MM.1S (cell line): ENCODE measurements around the gene IRAK3.

Experiments used
- DNase-seq: peaks from one replicate; pipeline ENCODE4 v3.0.0-alpha.2; 2015
- H2AFZ ChIP-seq: fragments of 300-600 bp; sonication (generic); 2 replicates; pipeline ENCODE4 v1.6.0; 2016; ENCODE audit warnings: antibody characterized with exemption, low read length
- H3F3A ChIP-seq: fragments of 300-600 bp; sonication (generic); 2 replicates; pipeline ENCODE4 v1.6.1; 2016; ENCODE audit warnings: mild to moderate bottlenecking, antibody characterized with exemption, low read length, moderate library complexity, mixed read lengths; ENCODE audit not compliant: insufficient read depth
- H3K27ac ChIP-seq: fragments of 300-600 bp; sonication (generic); 2 replicates; pipeline ENCODE4 v1.5.1; 2016; ENCODE audit warnings: mild to moderate bottlenecking, low read length
- H3K27me3 ChIP-seq: fragments of 300-600 bp; sonication (generic); replicated peaks from 2 replicates; pipeline ENCODE4 v1.6.0; 2016; ENCODE audit warnings: low read length; ENCODE audit not compliant: insufficient read depth
- H3K36me3 ChIP-seq: fragments of 300-600 bp; sonication (generic); replicated peaks from 2 replicates; pipeline ENCODE4 v1.6.1; 2016; ENCODE audit warnings: mild to moderate bottlenecking, low read length, mixed read lengths; ENCODE audit not compliant: insufficient read depth
- H3K4me1 ChIP-seq: fragments of 300-600 bp; sonication (generic); 2 replicates; pipeline ENCODE4 v1.6.1; 2016; ENCODE audit warnings: low read length, mixed read lengths
- H3K4me2 ChIP-seq: fragments of 300-600 bp; sonication (generic); 2 replicates; pipeline ENCODE4 v1.6.0; 2016; ENCODE audit warnings: low read depth, low read length
- H3K4me3 ChIP-seq: fragments of 300-600 bp; sonication (generic); 2 replicates; pipeline ENCODE4 v1.5.1; 2016; ENCODE audit warnings: low read length, mixed read lengths
- H3K79me2 ChIP-seq: fragments of 300-600 bp; sonication (generic); 2 replicates; pipeline ENCODE4 v1.6.1; 2016; ENCODE audit warnings: mixed run types, low read length, mixed read lengths
- H3K9ac ChIP-seq: fragments of 300-600 bp; sonication (generic); 2 replicates; pipeline ENCODE4 v1.6.1; 2016; ENCODE audit warnings: low read length, mixed read lengths
- H3K9me2 ChIP-seq: fragments of 300-600 bp; sonication (generic); replicated peaks from 2 replicates; pipeline ENCODE4 v1.6.1; 2016; ENCODE audit warnings: mild to moderate bottlenecking, low read length, mixed read lengths; ENCODE audit not compliant: insufficient read depth
- H3K9me3 ChIP-seq: fragments of 300-600 bp; sonication (generic); replicated peaks from 2 replicates; pipeline ENCODE4 v1.6.1; 2016; ENCODE audit warnings: mild to moderate bottlenecking, low read length, mixed read lengths; ENCODE audit not compliant: insufficient read depth
- H4K20me1 ChIP-seq: fragments of 300-600 bp; sonication (generic); 2 replicates; pipeline ENCODE4 v1.6.1; 2016; ENCODE audit warnings: mild to moderate bottlenecking, low read length, moderate library complexity, mixed read lengths; ENCODE audit not compliant: insufficient read depth
- EZH2 ChIP-seq: fragments of 300-600 bp; sonication (generic); optimal IDR thresholded peaks from 2 replicates; pipeline ENCODE3; 2017; ENCODE audit warnings: low read depth, mild to moderate bottlenecking, antibody characterized with exemption, low read length, mixed read lengths
- EZH2phosphoT487 ChIP-seq: fragments of 300-600 bp; sonication (generic); IDR thresholded peaks from 2 replicates; pipeline ENCODE4 v1.6.1; 2018; ENCODE audit warnings: antibody characterized with exemption, low read length
- TF ChIP-seq, protein P1 (sequence below): fragments of 300-600 bp; sonication (generic); IDR thresholded peaks from 2 replicates; pipeline ENCODE4 v1.5.1; 2016; ENCODE audit warnings: antibody characterized with exemption, low read length, mixed read lengths

IRAK3 gene

DNA sequence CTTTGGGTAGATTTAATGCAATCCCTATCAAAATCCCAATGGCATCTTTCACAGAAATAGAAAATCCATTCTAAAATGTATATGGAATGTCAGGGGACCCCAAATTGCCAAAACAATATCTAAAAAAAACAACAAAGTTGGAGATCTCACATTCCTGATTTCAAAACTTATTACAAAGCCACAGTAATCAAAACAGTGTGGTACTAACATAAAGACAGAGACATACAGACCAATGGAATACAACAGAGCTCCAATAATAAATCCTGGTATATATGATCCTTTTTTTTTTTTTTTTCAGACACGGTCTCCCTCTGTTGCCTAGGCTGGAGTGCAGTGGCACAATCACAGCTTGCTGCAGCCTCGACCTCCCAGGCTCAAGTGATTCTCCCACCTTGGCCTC is 23.9 kb upstream of the IRAK3 start:
- H2AFZ ChIP-seq = no peak overlapping the region
- no peak overlapping the region for H3K9ac ChIP-seq
- H3K4me1 ChIP-seq = peaks cover 3% of the 10 kb centered on the region; the same call in 1 of the 2 replicates
- no peak for DNase-seq
- H3K79me2 ChIP-seq = peaks cover 87% of the 10 kb centered on the region
- no peak overlapping the region for H3K4me3 ChIP-seq
- H3K9me3 ChIP-seq = no peaks in the 10 kb centered on the region
- H3K27me3 ChIP-seq = no peaks in the 10 kb centered on the region
- H4K20me1 ChIP-seq = no peaks in the 10 kb centered on the region
- no peaks in the 10 kb centered on the region for H3K9me2 ChIP-seq
- H3F3A ChIP-seq = peaks cover 13% of the 10 kb centered on the region
- H3K4me2 ChIP-seq = no peak overlapping the region
- H3K36me3 ChIP-seq = no peaks in the 10 kb centered on the region
- TF ChIP-seq, protein P1, sequence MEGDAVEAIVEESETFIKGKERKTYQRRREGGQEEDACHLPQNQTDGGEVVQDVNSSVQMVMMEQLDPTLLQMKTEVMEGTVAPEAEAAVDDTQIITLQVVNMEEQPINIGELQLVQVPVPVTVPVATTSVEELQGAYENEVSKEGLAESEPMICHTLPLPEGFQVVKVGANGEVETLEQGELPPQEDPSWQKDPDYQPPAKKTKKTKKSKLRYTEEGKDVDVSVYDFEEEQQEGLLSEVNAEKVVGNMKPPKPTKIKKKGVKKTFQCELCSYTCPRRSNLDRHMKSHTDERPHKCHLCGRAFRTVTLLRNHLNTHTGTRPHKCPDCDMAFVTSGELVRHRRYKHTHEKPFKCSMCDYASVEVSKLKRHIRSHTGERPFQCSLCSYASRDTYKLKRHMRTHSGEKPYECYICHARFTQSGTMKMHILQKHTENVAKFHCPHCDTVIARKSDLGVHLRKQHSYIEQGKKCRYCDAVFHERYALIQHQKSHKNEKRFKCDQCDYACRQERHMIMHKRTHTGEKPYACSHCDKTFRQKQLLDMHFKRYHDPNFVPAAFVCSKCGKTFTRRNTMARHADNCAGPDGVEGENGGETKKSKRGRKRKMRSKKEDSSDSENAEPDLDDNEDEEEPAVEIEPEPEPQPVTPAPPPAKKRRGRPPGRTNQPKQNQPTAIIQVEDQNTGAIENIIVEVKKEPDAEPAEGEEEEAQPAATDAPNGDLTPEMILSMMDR = no peak
- TF ChIP-seq EZH2 = no peak
- H3K27ac ChIP-seq = no peak overlapping the region

DNA sequence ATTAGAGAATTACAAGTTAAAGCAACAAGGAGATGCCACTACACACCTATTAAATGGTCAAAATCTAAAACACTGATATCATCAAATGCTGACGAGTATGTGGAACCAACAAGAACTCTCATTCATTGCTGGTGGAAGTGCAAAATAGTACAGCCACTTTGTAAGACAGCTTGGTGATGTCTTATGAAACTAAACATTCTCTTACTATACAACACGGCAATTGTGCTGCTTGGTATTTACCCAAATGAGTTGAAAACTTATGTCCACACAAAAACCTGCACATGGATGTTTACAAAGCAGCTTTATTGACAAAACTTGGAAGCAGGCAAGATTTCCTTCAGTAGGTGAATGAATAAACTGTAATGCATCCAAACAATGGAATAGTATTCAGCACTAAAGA is 22.5 kb upstream of the IRAK3 start:
- H3K4me1 ChIP-seq = peaks cover 3% of the 10 kb centered on the region; the same call in 1 of the 2 replicates
- H3K4me2 ChIP-seq = no peak overlapping the region
- no peak for DNase-seq
- no peaks in the 10 kb centered on the region for H4K20me1 ChIP-seq
- H3K4me3 ChIP-seq = no peak overlapping the region
- H3K27me3 ChIP-seq = no peaks in the 10 kb centered on the region
- H3K9me2 ChIP-seq = no peaks in the 10 kb centered on the region
- no peak overlapping the region for H2AFZ ChIP-seq
- peaks cover 76% of the 10 kb centered on the region for H3K79me2 ChIP-seq
- no peak overlapping the region for H3K27ac ChIP-seq
- no peak for TF ChIP-seq EZH2
- no peak for TF ChIP-seq EZH2phosphoT487
- TF ChIP-seq, protein P1 = no peak
- H3K9ac ChIP-seq = no peak overlapping the region
- H3K9me3 ChIP-seq = no peaks in the 10 kb centered on the region
- peaks cover 13% of the 10 kb centered on the region for H3F3A ChIP-seq
- H3K36me3 ChIP-seq = no peaks in the 10 kb centered on the region

DNA sequence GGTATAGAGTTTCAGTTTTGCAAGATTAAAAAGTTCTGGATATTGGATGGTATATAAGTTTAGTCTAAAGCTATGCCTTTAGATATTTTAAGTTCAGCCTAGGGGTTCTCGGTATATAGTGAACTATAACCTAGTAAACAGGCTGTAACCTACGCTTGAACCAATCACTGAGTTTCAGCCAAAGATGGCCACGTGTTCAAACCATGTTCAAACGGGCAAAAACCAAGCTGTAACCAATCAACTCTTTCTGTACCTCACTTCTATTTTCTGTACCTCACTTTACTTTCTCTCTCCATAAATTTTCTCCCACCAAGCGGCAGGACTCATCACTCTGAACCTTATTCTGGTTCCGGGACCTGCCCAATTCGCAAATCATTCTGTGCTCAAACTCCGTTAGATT is 20.6 kb upstream of the IRAK3 start:
- no peaks in the 10 kb centered on the region for H3K9me2 ChIP-seq
- no peaks in the 10 kb centered on the region for H4K20me1 ChIP-seq
- H3K36me3 ChIP-seq = no peaks in the 10 kb centered on the region
- peaks cover 13% of the 10 kb centered on the region for H3F3A ChIP-seq
- peaks cover 3% of the 10 kb centered on the region; the same call in 1 of the 2 replicates for H3K4me1 ChIP-seq
- H2AFZ ChIP-seq = no peak overlapping the region
- TF ChIP-seq EZH2 (no peak), EZH2phosphoT487 (no peak)
- TF ChIP-seq, protein P1 = no peak
- peak overlapping the region; percentile 62 for H3K4me2 ChIP-seq
- H3K27ac ChIP-seq = no peak overlapping the region
- no peak overlapping the region for H3K9ac ChIP-seq
- peaks cover 58% of the 10 kb centered on the region for H3K79me2 ChIP-seq
- H3K4me3 ChIP-seq = peak overlapping the region; percentile 74
- no peak for DNase-seq
- H3K9me3 ChIP-seq = no peaks in the 10 kb centered on the region
- no peaks in the 10 kb centered on the region for H3K27me3 ChIP-seq
